Activated CD8-positive, alpha-beta memory T cell treated with anti-CD3 and anti-CD28 coated beads, Interleukin-2, amount 50 U/mL, for 1 hour (primary cell): Measurements from ENCODE around the gene ETV6.

Experiments
- DNase-seq: peaks from one replicate; pipeline ENCODE4 v3.0.0-alpha.2; 2020; ENCODE audit errors: extremely low read depth

Gene ETV6

DNA sequence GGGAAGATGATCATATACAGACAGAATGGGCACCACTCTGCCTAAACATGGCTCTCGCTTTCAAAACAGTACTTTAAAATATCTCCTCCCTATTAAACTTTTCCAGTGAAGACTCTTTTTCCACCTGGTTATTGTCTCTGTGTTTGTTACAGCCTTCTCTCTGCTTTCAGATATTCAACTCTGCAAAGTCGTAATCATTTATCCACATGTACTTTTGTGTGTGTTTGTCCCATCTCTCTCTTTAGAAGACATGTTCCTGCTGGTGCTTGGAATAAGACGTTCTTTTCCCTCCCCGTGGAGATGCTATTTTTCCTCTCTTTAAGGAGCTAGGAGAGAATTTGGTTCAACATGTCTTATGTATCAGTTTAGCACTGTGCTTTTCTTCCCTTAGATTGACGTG, 45.1 kb downstream of the ETV6 start:
- no peak for DNase-seq

DNA sequence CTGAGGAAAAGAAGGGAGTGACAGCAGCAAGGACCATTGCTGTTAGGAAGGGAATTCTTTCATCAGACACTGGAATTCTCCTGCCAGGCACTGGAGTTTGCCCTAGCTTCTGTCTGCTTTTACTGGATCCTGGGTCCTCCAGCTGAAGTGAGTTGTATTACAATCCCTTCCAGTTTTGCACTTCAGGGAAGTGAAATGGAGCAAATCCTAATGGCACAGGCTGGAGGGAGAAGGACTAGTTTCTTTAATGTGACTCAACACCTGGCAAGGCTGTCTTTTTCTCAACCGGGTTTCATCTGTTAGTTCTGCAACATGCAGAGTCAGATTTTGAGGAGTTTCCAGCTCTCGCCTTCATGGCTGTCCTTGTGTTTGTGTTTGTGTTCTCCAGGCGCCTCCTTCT, 45.8 kb downstream of the ETV6 start:
- no peak for DNase-seq

DNA sequence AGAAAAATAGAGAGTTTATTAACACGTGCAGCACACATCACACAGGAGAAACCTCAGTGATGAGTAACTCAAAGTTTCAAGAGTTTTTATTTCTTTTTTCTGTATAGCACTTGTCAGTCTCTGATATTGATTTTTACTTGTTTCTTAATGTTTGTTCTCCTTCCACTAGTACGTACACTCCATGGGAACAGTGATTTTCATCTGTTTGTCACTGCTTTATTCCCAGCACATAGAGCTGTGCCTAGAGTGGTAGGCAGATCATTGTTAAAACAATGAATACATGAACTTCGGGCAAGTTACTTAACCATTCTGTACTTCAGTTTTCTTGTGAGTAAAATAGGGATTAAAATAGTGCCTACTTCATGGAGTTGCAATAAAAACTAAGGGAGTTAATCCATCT, 46.6 kb downstream of the ETV6 start:
- DNase-seq = no peak

DNA sequence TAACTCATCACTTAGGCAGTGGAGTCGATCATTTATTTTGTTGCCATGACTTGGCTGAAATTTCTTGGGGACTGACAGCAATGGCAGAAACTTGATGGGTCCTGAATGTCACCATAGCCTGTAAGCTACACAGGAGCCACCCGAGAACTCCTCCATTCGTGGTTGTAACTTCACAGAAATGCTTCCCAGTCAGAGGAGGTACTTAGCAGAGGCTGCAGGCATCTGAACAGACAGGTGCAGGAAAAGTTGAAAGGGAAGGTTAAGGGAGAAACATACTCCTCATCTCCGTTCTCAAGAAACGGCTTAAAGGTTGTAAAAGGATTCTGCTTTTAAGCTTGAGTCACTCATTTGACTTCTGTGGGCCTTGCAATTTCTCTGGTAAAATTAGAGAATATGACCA, 47.7 kb downstream of the ETV6 start:
- DNase-seq = no peak

DNA sequence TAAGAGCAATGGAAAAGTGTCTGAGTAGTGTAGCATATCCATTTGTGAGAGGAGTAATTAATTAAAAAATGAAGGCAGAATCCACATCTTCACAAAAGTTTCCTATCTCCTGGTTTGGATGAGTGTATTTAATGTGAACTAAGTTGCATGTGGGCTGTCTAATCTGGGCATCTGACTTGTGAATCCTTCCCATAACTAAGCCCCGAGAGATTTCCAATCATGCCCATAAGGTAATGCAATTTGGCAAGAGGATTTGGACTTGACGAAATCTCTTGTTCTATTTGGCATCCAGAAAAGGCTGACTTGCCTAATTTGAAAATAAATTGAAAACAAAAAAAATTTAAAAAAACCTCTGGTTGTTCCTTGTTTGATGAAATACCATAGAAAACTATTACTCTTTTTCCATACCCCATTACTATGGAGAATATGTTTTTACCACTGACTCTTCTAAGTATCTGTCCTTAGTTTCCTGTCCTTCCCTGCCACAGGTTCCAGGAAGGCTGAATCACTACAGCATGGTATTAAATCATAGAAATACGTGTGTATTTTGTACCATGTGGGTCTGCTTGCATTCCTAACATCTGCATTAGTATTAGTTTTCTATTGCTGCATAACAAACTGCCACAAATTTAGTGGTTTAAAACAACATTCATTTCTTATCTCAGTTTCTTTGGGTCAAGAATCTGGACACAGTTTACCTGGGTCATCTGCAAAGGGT, 48.4 kb downstream of the ETV6 start:
- DNase-seq = no peak

DNA sequence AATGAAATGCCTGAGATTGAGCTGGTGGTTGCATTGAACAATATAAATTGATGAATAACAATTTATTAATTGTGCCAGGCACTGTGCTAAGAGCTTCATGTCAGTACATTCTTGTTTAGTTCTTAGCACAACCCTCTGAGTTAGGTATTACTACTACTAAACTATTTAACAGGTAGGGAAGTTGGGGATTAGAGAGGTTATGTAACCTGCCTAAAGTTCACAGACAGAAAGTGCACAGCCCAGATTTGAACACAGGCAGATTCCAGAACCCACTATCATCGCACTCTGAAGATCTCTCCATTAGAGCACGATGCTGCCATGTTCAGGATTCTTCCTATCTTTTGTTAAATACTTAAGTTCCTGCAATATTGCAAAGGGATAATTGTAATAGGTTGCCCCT, 49.3 kb downstream of the ETV6 start:
- no peak for DNase-seq

DNA sequence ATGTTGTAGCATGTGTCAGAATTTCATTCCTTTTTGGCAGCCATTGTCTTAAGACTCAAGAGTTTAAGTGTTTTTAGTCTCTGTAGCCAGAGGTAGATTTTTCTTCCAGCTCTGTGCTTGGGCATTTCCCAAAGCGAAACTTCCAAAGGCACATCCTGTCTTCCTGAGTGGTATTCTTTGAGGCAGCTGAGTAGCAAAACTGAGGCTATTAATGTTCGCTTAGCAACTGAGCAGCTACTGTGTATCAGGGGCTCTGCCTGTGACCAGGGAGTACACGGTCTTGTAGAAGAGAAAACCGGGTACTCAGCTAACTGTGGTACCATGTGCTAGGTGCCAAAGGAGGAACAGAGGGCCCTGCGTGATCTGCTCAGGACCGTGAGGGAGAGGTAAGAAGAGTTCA, 52.0 kb downstream of the ETV6 start:
- no peak for DNase-seq

DNA sequence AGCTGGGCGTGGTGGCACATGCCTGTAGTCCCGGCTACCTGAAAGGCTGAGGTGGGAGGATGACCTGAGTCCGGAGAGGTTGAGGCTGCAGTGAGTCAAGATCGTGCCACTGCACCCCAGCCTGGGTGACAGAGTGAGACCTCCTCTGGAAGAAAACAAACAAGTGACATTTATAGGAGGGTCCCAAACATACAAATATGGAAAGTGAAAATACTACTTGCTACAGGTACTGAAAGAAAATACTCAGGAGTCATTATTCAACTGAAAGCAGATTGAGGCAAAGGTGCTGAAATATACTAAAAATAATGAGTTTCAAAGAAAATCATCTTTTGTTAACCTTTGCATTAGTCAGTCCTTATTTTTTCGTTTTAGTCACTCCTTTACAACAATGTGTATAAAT, 53.5 kb downstream of the ETV6 start:
- DNase-seq = no peak

DNA sequence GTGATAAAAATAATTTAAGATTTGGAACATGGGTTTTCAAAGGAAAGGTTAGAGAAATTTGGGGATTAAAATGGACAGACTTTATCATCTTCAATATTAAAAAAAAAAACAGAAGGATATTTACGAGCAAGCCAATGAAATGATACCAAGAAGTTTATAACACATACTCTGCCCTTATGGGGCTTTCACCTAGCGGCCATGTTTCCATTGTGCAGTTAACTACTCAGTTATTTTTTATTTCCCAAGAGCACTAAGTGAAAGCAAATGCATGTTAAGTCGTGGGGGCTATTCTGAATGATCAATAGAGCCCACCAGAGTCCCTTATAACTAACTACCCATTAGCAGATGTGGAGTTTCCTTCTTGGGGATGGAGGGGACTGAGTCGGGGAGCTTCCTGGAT, 53.9 kb downstream of the ETV6 start:
- DNase-seq = no peak

DNA sequence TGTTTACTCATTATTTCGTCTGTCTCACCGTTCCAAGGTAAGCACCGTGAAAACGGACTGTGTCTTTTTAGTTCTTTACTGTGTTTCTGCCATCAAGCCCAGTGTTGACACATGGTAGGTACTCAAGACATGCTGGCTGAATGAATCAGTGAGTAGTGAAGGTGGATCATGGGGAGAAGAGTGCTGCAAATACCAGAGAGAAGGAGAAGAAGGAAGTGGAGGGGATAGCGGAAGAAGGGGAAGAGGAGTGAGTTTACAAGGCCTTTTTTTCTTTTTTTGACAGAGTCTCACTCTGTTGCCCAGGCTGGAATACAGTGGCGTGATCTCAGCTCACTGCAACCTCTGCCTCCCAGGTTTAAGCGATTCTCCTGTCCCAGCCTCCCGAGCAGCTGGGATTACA, 54.6 kb downstream of the ETV6 start:
- DNase-seq = no peak

DNA sequence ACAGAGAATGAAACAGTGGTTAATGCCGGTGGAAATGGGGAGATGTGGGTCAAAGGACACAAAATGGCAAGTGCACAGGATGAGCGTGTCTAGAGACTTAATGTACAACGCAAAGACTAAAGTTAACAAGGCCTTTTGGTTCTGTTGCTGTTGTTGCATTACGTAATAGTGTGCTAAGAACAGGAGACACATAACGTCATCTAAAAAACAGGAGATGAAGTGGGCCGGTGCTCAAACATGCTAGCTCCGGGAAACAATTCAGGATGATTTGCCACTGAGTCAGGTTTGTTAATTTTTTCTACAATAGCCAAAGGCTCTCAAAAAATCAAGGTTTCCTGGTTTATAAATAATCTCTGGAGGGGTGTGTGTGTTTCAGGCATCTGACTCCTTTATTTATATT, 55.5 kb downstream of the ETV6 start:
- no peak for DNase-seq

DNA sequence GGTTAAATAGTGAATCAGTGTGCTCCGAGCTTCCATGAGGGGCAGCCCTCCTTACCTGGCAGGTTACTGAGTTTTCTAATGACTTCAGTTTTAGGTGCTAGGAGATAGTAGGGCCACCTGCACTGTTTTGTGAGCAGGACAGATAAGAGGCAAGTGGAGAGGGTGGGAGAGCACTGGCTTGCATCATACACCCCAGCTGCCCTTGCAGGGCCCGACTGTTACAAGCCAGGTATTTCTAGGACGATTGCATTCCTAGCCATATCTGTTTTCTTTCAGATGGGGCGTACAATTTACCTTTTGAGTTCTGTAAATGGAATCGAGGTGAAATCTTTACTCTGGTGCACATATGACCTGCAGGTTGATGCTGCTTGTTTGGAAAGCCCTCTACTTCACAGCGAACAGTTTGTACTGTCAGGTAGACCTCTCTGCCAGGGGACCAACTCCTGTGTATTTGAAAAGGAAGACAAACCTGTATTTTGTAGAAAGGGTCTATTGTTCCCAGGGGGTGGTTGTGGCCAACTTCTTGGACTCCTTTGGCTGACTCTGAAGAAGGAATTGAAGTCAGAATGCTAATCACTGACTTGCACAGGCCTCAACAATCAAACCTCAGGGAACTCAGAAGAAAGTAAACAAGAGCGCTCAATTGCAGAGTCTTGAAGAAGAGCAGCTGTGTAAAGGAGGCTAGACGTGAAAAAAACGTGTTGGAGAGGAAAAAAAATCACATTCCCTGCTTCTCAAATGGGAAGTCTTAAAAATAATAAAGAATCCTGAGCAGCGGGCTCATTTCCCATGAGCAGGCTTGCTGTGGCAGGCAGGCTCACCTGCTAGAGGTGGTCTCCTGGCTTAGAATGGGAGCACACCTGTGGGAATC, 57.3 kb downstream of the ETV6 start:
- DNase-seq = no peak

DNA sequence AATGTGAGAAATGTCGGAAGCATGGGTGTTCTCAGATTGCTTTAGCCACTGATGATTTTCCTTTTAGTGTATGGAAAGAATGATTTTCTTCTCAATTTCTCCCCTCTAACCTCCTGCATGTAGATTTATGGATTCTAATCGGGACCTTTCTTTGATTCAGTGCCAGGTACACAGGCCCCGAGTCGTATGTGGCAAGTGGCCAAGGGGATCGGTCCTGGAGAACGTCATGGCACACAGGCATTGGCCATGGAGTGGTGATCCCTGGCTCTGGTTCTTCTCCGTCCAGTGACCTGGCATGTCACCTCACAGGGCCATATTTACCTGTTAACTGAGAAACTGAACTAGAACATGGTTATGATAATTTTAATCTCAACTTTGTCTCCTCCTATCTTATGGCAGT, 58.1 kb downstream of the ETV6 start:
- DNase-seq = no peak

DNA sequence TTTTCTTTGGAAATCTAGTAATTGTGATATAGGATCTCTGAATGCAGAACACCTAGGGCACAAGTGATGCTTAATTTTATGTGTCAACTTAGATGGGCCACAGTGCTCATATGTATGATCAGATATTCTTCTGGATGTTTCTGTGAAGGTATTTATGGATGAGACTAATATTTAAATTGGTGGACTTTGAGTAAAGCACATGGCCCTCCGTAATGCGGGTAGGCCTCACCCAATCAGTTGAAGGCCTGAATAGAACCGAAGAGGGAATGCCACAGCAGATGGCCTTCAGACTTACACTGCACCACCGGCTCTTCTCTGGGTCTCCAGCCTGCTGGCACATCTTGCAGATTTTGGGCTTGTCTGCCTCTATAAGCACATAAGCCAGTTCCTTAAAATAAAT, 60.0 kb downstream of the ETV6 start:
- no peak for DNase-seq

DNA sequence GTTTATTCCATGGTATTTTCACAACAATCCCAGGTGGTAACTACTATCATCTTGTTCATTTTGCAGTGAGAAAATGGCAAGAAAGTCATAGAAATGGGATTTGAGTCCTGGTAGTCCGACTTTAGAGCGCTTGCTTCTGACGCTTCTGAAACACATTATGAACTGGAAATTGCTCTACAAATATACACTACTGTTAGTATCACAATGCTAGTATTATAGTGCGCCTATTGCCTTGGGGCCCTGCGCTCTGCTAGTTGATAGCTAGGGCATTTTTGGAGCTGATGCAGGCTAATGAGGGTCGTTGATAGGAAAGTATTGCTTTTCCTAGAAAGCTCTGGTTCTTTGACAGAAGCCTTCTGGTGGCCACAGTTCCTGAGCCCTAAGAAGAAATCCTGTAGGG, 61.0 kb downstream of the ETV6 start:
- DNase-seq = no peak

DNA sequence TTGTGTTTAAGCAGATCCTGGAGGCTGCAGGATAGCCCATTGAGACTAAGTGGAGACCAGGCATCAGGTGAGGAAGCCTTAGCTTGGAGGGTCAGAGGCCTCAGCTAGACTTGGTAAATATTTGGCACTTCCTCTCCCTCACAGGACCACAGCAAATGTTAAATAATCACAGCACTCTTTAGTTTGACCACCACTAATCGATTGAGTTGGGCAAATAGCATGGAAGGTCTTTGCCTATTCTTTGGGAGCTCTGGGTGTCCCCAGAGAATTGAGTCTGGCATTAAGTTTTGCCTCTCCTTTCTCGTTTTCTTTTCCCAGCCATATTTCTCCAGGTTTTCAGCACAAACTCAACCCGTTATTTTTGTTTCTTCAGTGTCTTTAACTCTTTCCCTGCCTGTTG, 61.4 kb downstream of the ETV6 start:
- DNase-seq = no peak

DNA sequence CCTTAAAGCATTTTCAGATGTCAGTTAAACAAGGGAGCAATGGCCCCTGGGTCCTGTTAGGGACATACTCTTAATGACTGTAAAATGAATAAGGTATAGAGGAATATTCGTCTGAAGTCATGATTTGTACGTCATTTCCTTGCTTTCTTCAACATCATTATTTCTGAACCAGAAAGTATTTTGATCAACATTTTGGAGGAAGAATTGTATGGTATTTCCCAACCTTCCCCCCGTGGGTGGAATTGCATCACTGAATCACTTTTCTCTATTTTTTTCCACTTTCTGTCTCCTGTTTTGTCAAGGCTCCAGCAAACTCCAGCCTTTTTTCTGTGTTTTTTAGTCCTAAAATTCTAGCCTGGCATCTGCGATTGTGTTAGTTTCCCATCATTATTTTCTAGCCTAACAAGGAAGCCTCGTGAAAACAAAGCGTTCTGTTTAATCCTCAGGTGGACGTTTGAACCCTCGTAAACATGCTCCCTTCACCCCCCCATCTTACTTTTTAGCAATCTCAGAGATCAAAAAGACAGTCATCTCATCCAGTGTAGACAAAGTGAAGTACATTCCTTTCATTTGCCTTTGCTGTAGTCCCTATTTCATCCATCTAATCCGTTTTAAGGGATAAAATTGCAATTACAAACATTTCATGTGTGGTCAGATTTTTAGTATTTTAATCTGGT, 62.3 kb downstream of the ETV6 start:
- no peak for DNase-seq

DNA sequence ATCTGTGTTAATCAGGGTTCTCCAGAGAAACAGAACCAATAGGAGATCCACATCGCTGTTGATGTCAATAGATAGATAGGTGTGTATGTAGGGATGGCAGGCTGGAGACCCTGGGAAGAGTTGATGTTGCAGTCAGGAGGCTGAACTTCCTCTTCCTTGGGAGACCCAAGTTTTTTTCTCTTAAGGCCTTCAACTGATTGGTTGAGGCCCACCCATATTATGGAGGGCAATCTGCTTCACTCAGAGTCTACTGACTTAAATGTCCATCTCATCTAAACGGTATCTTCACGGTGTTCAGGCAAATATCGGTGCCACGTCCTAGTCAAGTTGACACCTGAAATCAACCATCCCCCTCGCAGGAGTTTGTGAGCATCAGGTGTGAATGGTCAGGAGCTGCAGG, 63.0 kb downstream of the ETV6 start:
- no peak for DNase-seq

DNA sequence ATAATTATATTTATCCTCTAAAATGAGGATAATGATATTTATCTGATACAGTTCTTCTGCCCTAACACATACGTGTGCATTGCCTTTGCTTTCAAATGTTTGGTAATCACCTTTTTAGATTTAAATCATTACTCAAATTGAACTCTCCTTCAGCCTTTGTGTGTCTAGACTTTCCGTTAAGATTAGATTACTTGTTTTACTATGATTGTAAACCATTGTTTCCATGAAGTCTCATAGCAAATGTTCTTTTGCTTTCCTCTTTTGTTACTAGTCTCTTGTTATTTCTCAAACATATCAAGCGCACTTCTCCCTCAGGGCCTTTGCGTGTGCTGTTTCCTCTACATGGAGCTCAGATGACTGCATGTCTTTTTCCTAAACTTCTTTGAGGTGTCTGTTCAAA, 63.7 kb downstream of the ETV6 start:
- no peak for DNase-seq

DNA sequence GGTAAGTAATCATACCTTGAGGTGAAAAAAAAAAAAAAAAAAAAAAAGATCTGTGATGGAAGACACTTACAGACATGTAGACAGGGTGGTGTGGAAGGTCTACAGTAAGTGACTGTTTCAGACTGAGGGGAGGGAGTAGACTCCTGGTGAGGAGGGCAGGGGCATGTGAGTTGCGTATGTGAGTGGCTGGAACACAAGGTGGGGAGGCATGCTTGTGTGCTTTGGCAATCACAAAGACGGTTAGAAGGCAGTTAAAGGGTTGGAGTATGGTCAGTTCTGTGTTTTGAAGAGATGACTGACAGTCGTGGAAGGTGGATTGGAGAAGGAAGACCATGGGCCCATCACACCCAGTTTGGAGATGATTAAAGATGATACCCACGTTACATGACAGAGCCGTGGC, 65.2 kb downstream of the ETV6 start:
- DNase-seq = no peak

DNA sequence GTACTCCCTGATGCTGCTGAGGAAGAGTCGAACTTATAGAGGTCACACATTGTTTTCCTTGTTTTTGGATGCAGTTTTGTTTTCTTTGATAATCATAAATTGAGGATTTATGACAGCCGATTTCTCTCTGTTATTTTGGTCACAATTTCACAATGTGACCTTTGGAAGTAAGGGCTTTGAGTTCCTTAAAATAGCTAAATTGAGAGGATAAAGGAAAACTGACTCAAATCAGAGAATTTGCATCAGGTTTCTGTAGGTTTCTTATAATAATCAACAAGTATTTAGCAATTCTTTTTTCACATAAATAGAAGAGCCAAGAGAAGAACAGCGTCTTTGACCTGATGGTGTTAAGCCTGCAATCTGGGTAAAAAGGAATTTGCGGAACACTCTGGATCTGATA, 66.1 kb downstream of the ETV6 start:
- DNase-seq = no peak

DNA sequence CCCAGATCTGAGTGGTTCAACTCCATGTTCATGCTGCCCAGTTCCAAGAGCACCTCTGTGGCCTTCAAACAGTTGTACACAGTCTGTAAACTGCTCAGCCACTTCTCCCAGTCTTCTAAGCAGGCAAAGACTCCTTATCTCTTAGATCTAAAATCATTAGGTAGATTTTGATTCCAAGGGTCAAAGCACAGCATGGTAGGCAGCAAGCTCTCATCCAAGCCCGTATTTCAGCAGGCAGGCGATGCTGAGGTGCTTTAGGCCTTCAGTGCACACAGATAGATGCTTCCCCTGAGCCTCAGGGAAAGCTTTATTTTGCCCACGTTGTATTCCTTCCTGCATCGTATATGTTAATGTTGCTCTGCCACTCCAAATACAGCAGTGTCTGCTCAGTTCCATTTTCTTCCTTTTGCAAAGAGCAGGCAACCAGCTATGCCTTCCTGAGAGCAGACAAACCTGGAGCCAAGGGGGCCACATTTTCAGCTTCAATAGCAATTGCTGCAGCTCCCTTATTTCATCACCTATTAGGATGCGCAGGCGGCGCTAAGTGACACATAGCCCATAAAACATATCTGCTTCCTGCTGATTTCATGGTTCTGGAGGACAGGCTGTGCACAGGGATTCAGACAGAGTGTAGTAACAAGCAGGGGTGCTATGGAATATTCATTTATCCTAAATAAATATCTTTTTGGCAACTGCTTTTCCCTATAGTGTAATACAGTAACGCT, 67.5 kb downstream of the ETV6 start:
- no peak for DNase-seq
